K562 (cell line): Measurements from ENCODE around the gene MRNIP. TPM values are rescaled to one million over a fixed set of nuclear protein-coding genes. Genes with fewer than 3 reads are reported as not detected.
A peak's percentile ranks its signal among the peaks of the same experiment; 100 is the strongest.

Experiments
- ATAC-seq: fragments of 200-7000 bp; cut with Tn5 transposase; 3 replicates; pipeline ENCODE4 v1.9.1; 2020; ENCODE audit warnings: moderate library complexity
- BruUV-seq: library from RNA; stranded (reverse); fragments of 400-500 nt; replicated peaks from 2 replicates; lab custom pipeline; 2021; lab: Mats Ljungman, UMichigan
- CTCF ChIA-PET: fragments of 300-600 bp; formaldehyde crosslinking; extraction: SDS; loops from one replicate; lab custom pipeline; 2021; ENCODE audit warnings: low intra/inter-chr PET ratio; lab: Yijun Ruan, JAX
- POLR2A ChIA-PET: fragments of 300-600, 350-650 bp; sonication (Branson Sonifier 250); formaldehyde crosslinking; extraction: SDS; loops from one replicate; lab custom pipeline; 2021; ENCODE audit warnings: antibody characterized with exemption, inconsistent platforms; lab: Yijun Ruan, JAX
- DNase-seq, 4 experiments: peaks; one replicate each; pipeline versions ENCODE4 v3.0.0 to v3.0.0-alpha.2; 2011 to 2018; ENCODE audit warnings: low spot score in 3 of 4, mixed read lengths in 3 of 4; ENCODE audit errors: extremely low read depth in 1 of 4
- FAIRE-seq: peaks from 2 replicates; lab custom pipeline; 2011; peaks lifted over from hg19 to GRCh38; lab: Jason Lieb, UNC
- H2AFZ ChIP-seq: 2 replicates; pipeline ENCODE4 v1.6.0; 2011; ENCODE audit warnings: low read depth, low read length, control low read depth, inconsistent platforms
- H3K27ac ChIP-seq: fragments of 200-600 bp; 3 replicates; pipeline ENCODE4 v1.8.0; 2011; ENCODE audit warnings: low read depth, mild to moderate bottlenecking, control low read depth, inconsistent platforms, low read length, moderate library complexity, mixed read lengths; ENCODE audit errors: extremely low read depth
- H3K27me3 ChIP-seq, 2 experiments: fragments of 300-600 bp in 1 of 2; 2 replicates in 1 of 2; 3 replicates in 1 of 2; pipeline versions ENCODE4 v1.6.0 to v1.8.0; 2011; ENCODE audit warnings: inconsistent platforms in 2 of 2, low read length in 2 of 2, mild to moderate bottlenecking in 1 of 2, mixed read lengths in 1 of 2, moderate library complexity in 1 of 2; ENCODE audit not compliant: control insufficient read depth in 2 of 2, insufficient read depth in 2 of 2
- H3K36me3 ChIP-seq: fragments of 300-600 bp; 3 replicates; pipeline ENCODE4 v1.8.0; 2011; ENCODE audit warnings: mild to moderate bottlenecking, low read length, inconsistent platforms; ENCODE audit not compliant: control insufficient read depth, insufficient read depth
- H3K4me1 ChIP-seq, 2 experiments: fragments of 200-600 bp in 1 of 2; replicated peaks in 1 of 2; 2 replicates in 1 of 2; 3 replicates in 1 of 2; pipeline versions ENCODE4 v1.5.1 to v1.8.0; 2011; ENCODE audit warnings: inconsistent platforms in 2 of 2, low read length in 2 of 2, mild to moderate bottlenecking in 1 of 2, mixed read lengths in 1 of 2, moderate library complexity in 1 of 2; ENCODE audit not compliant: control insufficient read depth in 2 of 2, insufficient read depth in 2 of 2
- H3K4me2 ChIP-seq: 2 replicates; pipeline ENCODE4 v1.6.1; 2011; ENCODE audit warnings: low read length, control low read depth, inconsistent platforms, mixed read lengths; ENCODE audit not compliant: insufficient read depth
- H3K4me3 ChIP-seq: fragments of 200-600 bp; sonication (generic), shearing (Covaris generic); 2 replicates; pipeline ENCODE4 v1.5.1; 2016; ENCODE audit warnings: control low read depth, inconsistent platforms
- H3K79me2 ChIP-seq: fragments of 200-600 bp; 3 replicates; pipeline ENCODE4 v1.8.0; 2011; ENCODE audit warnings: low read length, inconsistent platforms; ENCODE audit not compliant: control insufficient read depth, insufficient read depth
- H3K9ac ChIP-seq, 2 experiments: 2 replicates each; pipeline versions ENCODE4 v1.6.0 to v1.6.1; 2011; ENCODE audit warnings: low read depth in 2 of 2, low read length in 2 of 2, control low read depth in 1 of 2, inconsistent platforms in 1 of 2, mild to moderate bottlenecking in 1 of 2, mixed read lengths in 1 of 2; ENCODE audit not compliant: insufficient read depth in 1 of 2
- H3K9me1 ChIP-seq: one replicate; pipeline ENCODE4 v1.6.0; 2011; ENCODE audit warnings: inconsistent platforms, mild to moderate bottlenecking, low read length, moderate library complexity; ENCODE audit not compliant: control insufficient read depth, insufficient read depth
- H3K9me3 ChIP-seq: replicated peaks from 2 replicates; pipeline ENCODE4 v1.5.1; 2011; ENCODE audit warnings: low read depth, low read length, inconsistent platforms; ENCODE audit not compliant: control insufficient read depth, insufficient read depth
- H4K20me1 ChIP-seq: replicated peaks from 2 replicates; pipeline ENCODE4 v1.6.1; 2011; ENCODE audit warnings: low read length, inconsistent platforms, mixed read lengths; ENCODE audit not compliant: control insufficient read depth, insufficient read depth
- EGR1 ChIP-seq: fragments of 450-650 bp; conservative IDR thresholded peaks from 2 replicates; pipeline ENCODE4 v1.6.1; 2017; ENCODE audit warnings: mild to moderate bottlenecking
- NCOA1 ChIP-seq: fragments of 450-650 bp; IDR thresholded peaks from 2 replicates; pipeline ENCODE4 v1.6.1; 2016; ENCODE audit warnings: low read depth
- NCOA6 ChIP-seq: fragments of 450-650 bp; IDR thresholded peaks from 2 replicates; pipeline ENCODE4 v1.6.1; 2017; ENCODE audit warnings: mild to moderate bottlenecking
- POLR2B ChIP-seq: fragments of 450-650 bp; IDR thresholded peaks from 2 replicates; pipeline ENCODE4 v1.6.1; 2018; ENCODE audit warnings: low read depth; ENCODE audit not compliant: partially characterized antibody
- POLR2G ChIP-seq: fragments of 200-400 bp; formaldehyde crosslinking; IDR thresholded peaks from 2 replicates; pipeline ENCODE4 v1.6.1; 2017; ENCODE audit warnings: low read depth, mild to moderate bottlenecking, antibody characterized with exemption, low read length, moderate library complexity
- RBM22 ChIP-seq: fragments of 200-400 bp; formaldehyde crosslinking; IDR thresholded peaks from 2 replicates; pipeline ENCODE4 v1.6.1; 2018; ENCODE audit warnings: low read length, low read depth; ENCODE audit not compliant: poor library complexity, severe bottlenecking
- SUPT5H ChIP-seq: fragments of 450-650 bp; IDR thresholded peaks from 2 replicates; pipeline ENCODE4 v1.6.1; 2016
- ZNF586 ChIP-seq: fragments of 450-650 bp; formaldehyde crosslinking; conservative IDR thresholded peaks from 2 replicates; pipeline ENCODE4 v1.4.0; 2020; ENCODE audit warnings: mild to moderate bottlenecking, moderate library complexity
- WGBS: fragments of 100-300 bp; shearing (Covaris generic); methylation state at CpG from one replicate; pipeline ENCODE4 v1.1.6; 2016; ENCODE audit warnings: low coverage, mixed read lengths; ENCODE audit not compliant: insufficient coverage; ENCODE audit errors: missing lambda C conversion rate; 5-methylcytosine and 5-hydroxymethylcytosine counted together
- in situ Hi-C: fragments of 300-500 bp; cut with MboI; formaldehyde crosslinking; loops from 4 replicates; pipeline ENCODE4 v1.15.0; 2018; ENCODE audit warnings: inconsistent platforms, mixed read lengths
- intact Hi-C: fragments of 100-400 bp; cut with micrococcal nuclease; formaldehyde crosslinking; loops from 2 replicates; pipeline ENCODE4 v1.14.2; 2022
- polyA plus RNA-seq, 8 experiments: library from polyadenylated mRNA; depleted of rRNA in 4 of 8; stranded (reverse) in 5 of 8; unstranded in 3 of 8; fragments of >200 nt; fragmentation: Nextera tagmentation in 2 of 8; fragmentation: Illumina TruSeq in 1 of 8; extraction: Ambion mirVana in 2 of 8; extraction: Trizol in 1 of 8; gene quantifications; 2 replicates each; pipeline versions ENCODE4 v1.2.1 to v1.2.3, GENCODE V29; 2011 to 2014; ENCODE audit warnings: inconsistent platforms in 1 of 8, missing spikeins in 1 of 8
- total RNA-seq, 7 experiments: library from RNA; depleted of rRNA in 6 of 7; stranded (reverse); fragments of >200 nt in 6 of 7; fragmentation: Illumina TruSeq in 2 of 7; extraction: Trizol in 2 of 7; gene quantifications; 2 replicates each; pipeline versions ENCODE4 v1.2.1 to v1.2.3, GENCODE V29; 2011 to 2021; ENCODE audit warnings: low replicate concordance in 1 of 7
- TF ChIP-seq, protein P1 (sequence below): sonication (generic); formaldehyde crosslinking; IDR thresholded peaks from 2 replicates; pipeline ENCODE4 v1.8.0; 2023; ENCODE audit warnings: mild to moderate bottlenecking, missing genetic modification reagents
- TF ChIP-seq, protein P2 (sequence below): fragments of 450-650 bp; IDR thresholded peaks from 2 replicates; pipeline ENCODE4 v1.7.0; 2016; ENCODE audit warnings: borderline replicate concordance

The MRNIP gene
- total and polyA plus RNA-seq, 9 of the 15 experiments (the other 6 are each of a cell fraction or from before 2014, with no cell fraction given), result 3.6 to 39.0 (median 16.8) TPM

DNA sequence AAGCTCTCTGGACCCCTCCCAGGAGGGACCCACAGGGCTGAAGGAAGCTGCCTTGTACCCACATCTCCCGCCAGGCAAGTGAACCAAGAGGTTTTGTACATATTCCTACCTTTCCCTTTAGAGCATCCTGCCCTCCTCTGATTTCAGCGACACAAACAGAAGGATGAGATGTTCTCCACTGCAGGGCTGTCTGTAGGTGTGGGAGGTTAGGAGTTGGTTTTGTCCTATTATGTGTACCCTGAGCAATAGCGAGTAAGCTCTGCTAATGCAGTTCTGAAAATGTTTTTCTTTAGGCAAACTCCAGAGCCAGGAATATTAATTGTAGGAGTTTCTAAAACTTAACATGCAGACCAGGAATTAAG lies 24.9 kb downstream of the MRNIP start:
- no peaks in the 10 kb centered on the region; the same call in 2 of the 3 replicates for H3K79me2 ChIP-seq
- ATAC-seq, result no peak
- H3K9ac ChIP-seq, result no peak overlapping the region
- FAIRE-seq, result no peak
- intact Hi-C loops, result no loop called here
- H4K20me1 ChIP-seq, result peaks cover 4% of the 10 kb centered on the region; the same call in 1 of the 2 replicates
- no TSS peak for BruUV-seq
- peaks cover 83% of the 10 kb centered on the region for H3K36me3 ChIP-seq
- H3K27me3 ChIP-seq, result no peaks in the 10 kb centered on the region
- in situ Hi-C loops, result no loop called here
- POLR2A ChIA-PET, result interaction anchor here (1.1 to 3.3 kb wide), 3 partner anchors 11 to 32 kb away, joined by 4 to 15 read pairs (median 9); partner anchors contain the start of gene SQSTM1
- H3K4me3 ChIP-seq, result no peak overlapping the region
- TF ChIP-seq POLR2B (peak; percentile 19), SUPT5H (peak; percentile 14; the same call in 1 of the 2 replicates), EGR1 (no peak)
- TF ChIP-seq, all 486 proteins: peak for 2
- Histone ChIP-seq H3K4me2 (no peak overlapping the region), H3K4me1 (peaks cover 0 to 19% of the 10 kb centered on the region in 2 experiments; a peak in 3 of 5 replicates), H3K27ac (no peak overlapping the region), H3K9me1 (no peaks in the 10 kb centered on the region), H3K9me3 (no peaks in the 10 kb centered on the region), H2AFZ (no peak overlapping the region)
- no peak for DNase-seq
- CTCF ChIA-PET, result no interaction called here
- WGBS, result 97% methylated on average over 3 of the region's 3 CpGs

DNA sequence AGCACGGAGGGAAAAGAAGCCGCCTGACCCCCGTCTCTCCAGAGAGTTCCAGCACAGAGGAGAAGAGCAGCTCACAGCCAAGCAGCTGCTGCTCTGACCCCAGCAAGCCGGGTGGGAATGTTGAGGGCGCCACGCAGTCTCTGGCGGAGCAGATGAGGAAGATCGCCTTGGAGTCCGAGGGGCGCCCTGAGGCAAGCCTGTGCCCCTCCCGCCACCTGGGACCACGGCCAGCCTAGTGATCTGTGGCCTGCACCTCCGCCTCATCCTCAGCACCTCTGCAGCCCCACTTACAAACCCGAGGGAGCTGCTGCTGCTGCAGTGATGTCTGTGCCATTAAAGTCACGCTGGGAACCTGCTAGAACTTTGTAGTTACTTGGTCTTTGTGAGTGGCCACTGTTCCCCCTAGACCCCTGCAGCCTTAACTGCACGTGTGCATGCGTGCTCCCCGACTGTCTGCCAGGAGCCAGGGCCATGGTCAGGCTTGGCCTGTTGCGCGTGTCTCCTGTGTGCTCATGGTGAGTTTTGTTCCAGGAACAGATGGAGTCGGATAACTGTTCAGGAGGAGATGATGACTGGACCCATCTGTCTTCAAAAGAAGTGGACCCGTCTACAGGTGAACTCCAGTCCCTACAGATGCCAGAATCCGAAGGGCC lies 25.4 kb downstream of the MRNIP start:
- FAIRE-seq, result no peak
- Histone ChIP-seq H3K4me1 (peaks cover 0 to 19% of the 10 kb centered on the region in 2 experiments; a peak in 3 of 5 replicates), H4K20me1 (peaks cover 4% of the 10 kb centered on the region; the same call in 1 of the 2 replicates), H3K9me1 (no peaks in the 10 kb centered on the region), H2AFZ (no peak overlapping the region), H3K4me3 (no peak overlapping the region), H3K36me3 (peaks cover 81% of the 10 kb centered on the region), H3K9ac (no peak overlapping the region), H3K79me2 (no peaks in the 10 kb centered on the region; the same call in 2 of the 3 replicates), H3K27ac (no peak overlapping the region), H3K4me2 (no peak overlapping the region), H3K27me3 (no peaks in the 10 kb centered on the region), H3K9me3 (no peaks in the 10 kb centered on the region)
- intact Hi-C loops (no loop called here), in situ Hi-C loops (no loop called here)
- CTCF ChIA-PET, result no interaction called here
- POLR2A ChIA-PET, result interaction anchor here (0.8 to 3.3 kb wide), 5 partner anchors 11 to 70 kb away, joined by 3 to 15 read pairs (median 4); partner anchors contain the start of gene SQSTM1
- ATAC-seq, result no peak
- no TSS peak for BruUV-seq
- WGBS, result 98% methylated on average over 20 of the region's 23 CpGs
- no peak for DNase-seq
- TF ChIP-seq ZNF586 (no peak), POLR2G (peak; percentile 70), NCOA1 (no peak), NCOA6 (no peak), RBM22 (peak; percentile 60)
- TF ChIP-seq, protein P1, sequence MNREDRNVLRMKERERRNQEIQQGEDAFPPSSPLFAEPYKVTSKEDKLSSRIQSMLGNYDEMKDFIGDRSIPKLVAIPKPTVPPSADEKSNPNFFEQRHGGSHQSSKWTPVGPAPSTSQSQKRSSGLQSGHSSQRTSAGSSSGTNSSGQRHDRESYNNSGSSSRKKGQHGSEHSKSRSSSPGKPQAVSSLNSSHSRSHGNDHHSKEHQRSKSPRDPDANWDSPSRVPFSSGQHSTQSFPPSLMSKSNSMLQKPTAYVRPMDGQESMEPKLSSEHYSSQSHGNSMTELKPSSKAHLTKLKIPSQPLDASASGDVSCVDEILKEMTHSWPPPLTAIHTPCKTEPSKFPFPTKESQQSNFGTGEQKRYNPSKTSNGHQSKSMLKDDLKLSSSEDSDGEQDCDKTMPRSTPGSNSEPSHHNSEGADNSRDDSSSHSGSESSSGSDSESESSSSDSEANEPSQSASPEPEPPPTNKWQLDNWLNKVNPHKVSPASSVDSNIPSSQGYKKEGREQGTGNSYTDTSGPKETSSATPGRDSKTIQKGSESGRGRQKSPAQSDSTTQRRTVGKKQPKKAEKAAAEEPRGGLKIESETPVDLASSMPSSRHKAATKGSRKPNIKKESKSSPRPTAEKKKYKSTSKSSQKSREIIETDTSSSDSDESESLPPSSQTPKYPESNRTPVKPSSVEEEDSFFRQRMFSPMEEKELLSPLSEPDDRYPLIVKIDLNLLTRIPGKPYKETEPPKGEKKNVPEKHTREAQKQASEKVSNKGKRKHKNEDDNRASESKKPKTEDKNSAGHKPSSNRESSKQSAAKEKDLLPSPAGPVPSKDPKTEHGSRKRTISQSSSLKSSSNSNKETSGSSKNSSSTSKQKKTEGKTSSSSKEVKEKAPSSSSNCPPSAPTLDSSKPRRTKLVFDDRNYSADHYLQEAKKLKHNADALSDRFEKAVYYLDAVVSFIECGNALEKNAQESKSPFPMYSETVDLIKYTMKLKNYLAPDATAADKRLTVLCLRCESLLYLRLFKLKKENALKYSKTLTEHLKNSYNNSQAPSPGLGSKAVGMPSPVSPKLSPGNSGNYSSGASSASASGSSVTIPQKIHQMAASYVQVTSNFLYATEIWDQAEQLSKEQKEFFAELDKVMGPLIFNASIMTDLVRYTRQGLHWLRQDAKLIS, result no peak
- TF ChIP-seq, protein P2, sequence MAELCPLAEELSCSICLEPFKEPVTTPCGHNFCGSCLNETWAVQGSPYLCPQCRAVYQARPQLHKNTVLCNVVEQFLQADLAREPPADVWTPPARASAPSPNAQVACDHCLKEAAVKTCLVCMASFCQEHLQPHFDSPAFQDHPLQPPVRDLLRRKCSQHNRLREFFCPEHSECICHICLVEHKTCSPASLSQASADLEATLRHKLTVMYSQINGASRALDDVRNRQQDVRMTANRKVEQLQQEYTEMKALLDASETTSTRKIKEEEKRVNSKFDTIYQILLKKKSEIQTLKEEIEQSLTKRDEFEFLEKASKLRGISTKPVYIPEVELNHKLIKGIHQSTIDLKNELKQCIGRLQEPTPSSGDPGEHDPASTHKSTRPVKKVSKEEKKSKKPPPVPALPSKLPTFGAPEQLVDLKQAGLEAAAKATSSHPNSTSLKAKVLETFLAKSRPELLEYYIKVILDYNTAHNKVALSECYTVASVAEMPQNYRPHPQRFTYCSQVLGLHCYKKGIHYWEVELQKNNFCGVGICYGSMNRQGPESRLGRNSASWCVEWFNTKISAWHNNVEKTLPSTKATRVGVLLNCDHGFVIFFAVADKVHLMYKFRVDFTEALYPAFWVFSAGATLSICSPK, result no peak
